22Rv1 (cell line): Measurements from ENCODE around the gene CNPY1.
A peak's percentile ranks its signal among the peaks of the same experiment; 100 is the strongest.

Source experiments
- H3K27ac ChIP-seq: fragments of 450-650 bp; 2 replicates; pipeline ENCODE4 v1.5.1; 2017
- ZFX ChIP-seq: fragments of 450-650 bp; IDR thresholded peaks from 2 replicates; pipeline ENCODE4 v1.6.1; 2017; ENCODE audit warnings: antibody characterized with exemption, borderline replicate concordance
- TF ChIP-seq, protein P1 (sequence below): fragments of 450-650 bp; IDR thresholded peaks from 2 replicates; pipeline ENCODE4 v1.5.1; 2017; ENCODE audit warnings: mild to moderate bottlenecking

CNPY1 gene

GRCh38 chr7:155549226-155549625 lies 2.9 kb upstream of the CNPY1 start:
- TF ChIP-seq ZFX, result no peak
- TF ChIP-seq, protein P1, sequence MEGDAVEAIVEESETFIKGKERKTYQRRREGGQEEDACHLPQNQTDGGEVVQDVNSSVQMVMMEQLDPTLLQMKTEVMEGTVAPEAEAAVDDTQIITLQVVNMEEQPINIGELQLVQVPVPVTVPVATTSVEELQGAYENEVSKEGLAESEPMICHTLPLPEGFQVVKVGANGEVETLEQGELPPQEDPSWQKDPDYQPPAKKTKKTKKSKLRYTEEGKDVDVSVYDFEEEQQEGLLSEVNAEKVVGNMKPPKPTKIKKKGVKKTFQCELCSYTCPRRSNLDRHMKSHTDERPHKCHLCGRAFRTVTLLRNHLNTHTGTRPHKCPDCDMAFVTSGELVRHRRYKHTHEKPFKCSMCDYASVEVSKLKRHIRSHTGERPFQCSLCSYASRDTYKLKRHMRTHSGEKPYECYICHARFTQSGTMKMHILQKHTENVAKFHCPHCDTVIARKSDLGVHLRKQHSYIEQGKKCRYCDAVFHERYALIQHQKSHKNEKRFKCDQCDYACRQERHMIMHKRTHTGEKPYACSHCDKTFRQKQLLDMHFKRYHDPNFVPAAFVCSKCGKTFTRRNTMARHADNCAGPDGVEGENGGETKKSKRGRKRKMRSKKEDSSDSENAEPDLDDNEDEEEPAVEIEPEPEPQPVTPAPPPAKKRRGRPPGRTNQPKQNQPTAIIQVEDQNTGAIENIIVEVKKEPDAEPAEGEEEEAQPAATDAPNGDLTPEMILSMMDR, result no peak

DNA sequence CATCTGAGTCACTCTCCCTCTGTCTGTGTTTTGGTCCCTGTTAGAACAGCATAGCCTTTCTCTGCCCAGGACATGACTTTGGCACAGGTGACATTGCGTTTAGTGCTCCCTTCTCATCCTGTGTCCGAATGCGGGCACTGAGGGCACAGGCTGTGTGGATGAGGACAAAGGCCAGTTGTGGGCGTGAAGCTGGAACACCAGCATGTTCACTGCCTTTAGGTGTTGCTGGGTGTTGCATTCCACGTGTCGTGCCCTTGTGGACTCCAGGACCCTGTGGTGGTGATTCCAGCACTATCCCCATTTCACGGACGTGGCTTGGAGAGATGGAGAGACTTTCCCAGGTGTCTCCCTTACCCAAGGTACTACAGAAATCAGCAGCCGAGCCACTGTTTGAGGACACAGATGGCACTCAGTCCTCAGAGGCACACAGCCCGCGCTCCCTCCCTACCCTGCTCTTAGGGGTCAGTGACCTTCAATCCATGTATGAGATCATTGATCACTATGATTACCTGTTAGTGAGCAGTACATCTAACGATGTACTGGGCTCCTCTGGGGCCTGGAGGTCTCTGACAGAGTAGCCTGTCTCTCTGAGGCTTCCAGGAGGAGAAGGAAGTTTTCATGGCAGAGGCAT lies 917 bp upstream of the CNPY1 start:
- H3K27ac ChIP-seq, result no peak overlapping the region
- TF ChIP-seq ZFX, result no peak
- TF ChIP-seq, protein P1, result no peak

More at GRCh38 chr7:155549226-155549625, 2.9 kb upstream of the CNPY1 start:
- H3K27ac ChIP-seq, result no peak overlapping the region

DNA sequence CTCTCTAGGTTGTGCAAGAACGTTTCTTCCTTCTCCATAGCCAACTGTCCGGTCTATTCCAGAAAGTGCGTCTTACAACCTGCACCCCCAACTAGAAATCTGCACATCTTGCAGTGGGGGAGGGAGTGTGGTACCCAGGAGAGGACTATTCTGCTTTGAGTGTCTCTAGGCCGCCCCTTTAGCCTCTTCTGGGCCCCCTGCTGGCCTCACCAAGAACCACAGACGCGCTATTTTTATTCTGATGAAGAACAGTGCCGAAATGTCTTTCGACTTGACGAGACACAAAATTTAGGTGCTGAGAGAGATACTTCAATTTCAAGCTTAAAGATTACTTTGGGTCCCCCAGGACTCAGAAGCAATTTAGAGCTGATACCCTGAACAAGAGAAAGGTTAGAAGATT lies 1.0 kb downstream of the CNPY1 start:
- TF ChIP-seq ZFX, result no peak
- TF ChIP-seq, protein P1, result peak; percentile 64
- no peak overlapping the region for H3K27ac ChIP-seq

- TF ChIP-seq ZFX, result no peak
- TF ChIP-seq, protein P1, result no peak
- no peak overlapping the region for H3K27ac ChIP-seq
These were observed 1.9 kb downstream of the CNPY1 start for GRCh38 chr7:155544485-155544884.

DNA sequence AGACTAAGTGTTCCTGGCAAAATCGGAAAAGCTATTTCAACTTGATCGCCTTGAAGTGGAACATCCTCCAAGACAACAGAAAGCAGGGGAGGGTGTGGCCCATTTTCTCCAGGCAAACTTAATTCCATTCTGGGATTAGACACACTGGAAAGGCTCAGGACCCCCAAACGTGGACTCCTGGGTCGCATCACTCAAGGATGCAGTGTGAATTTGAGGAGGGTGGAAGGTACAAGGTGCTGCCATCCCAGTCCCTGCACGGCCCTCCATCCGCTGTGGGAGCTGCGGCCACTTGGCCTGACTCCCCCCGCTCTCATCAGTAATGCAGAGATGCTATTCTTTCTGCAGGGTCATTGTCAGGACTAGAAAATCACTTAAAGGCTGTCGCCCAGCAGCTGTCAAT lies 2.4 kb downstream of the CNPY1 start:
- TF ChIP-seq ZFX, result no peak
- TF ChIP-seq, protein P1, result no peak
- H3K27ac ChIP-seq, result no peak overlapping the region

DNA sequence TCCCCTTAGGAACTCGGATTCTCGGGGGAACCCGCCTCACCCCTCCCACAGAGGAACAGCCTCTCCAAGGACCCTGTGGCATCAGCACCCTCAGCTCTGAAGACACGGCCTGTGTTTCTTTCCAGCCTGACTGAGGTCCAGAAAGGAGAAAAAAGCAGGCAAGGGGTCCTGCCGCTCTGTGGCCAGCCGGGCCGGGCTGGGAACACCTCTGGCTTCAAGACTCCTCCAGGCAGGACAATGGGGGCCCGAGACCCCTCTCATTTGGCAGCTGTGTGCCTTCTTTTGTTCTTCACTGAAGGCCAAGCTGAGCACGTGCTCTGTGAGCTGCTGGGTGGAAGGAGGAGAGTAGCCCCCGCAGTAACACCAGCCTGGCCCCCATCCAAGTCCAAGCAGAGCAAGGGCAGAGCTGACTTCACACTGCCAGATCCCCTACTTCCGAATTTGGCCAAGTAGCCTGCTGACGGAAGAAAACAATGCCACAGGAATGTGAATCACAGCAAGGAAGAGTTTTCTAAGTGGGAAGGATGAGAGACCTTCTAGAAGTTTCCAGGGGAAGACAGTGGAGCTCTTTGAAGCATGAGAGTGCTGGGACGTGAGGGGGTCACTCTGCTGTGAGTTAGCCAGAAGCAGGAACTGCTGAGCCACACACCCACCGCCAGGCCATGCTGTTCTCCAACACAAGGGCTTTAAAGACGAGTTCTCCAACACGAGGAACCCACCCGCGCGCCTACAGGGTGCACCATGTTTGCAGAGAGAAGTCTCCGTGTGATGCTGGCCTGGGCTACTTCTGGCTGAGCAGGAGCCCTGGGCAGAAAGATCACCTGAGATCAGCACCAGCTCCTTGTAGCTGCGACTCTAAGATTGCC lies 3.1 kb downstream of the CNPY1 start:
- TF ChIP-seq, protein P1, result no peak
- TF ChIP-seq ZFX, result no peak
- no peak overlapping the region for H3K27ac ChIP-seq
